H9 (cell line): ENCODE results near the gene SLC39A2. TPM values are rescaled to one million over a fixed set of nuclear protein-coding genes. Genes with fewer than 3 reads are reported as not detected.

ENCODE experiments used
- DNase-seq: peaks from one replicate; pipeline ENCODE4 v3.0.0-alpha.2; 2017
- H2AFZ ChIP-seq: one replicate; pipeline ENCODE4 v1.6.1; 2013; ENCODE audit warnings: mild to moderate bottlenecking, low read length, control low read depth, moderate library complexity
- H2AK5ac ChIP-seq: 2 replicates; pipeline ENCODE4 v1.6.1; 2013; ENCODE audit warnings: low read length, control low read depth, mixed read lengths; ENCODE audit not compliant: insufficient read length
- H2BK120ac ChIP-seq: one replicate; pipeline ENCODE4 v1.6.1; 2013; ENCODE audit warnings: low read depth, mild to moderate bottlenecking, low read length, control low read depth, inconsistent platforms; ENCODE audit not compliant: poor library complexity, severe bottlenecking
- H2BK12ac ChIP-seq: 2 replicates; pipeline ENCODE4 v1.6.1; 2013; ENCODE audit warnings: low read length, control low read depth, mixed read lengths, low read depth; ENCODE audit not compliant: insufficient read length
- H2BK15ac ChIP-seq: 2 replicates; pipeline ENCODE4 v1.6.1; 2013; ENCODE audit warnings: low read depth, low read length, control low read depth
- H2BK20ac ChIP-seq: one replicate; pipeline ENCODE4 v1.6.1; 2013; ENCODE audit warnings: low read depth, mild to moderate bottlenecking, low read length, control low read depth, inconsistent platforms; ENCODE audit not compliant: poor library complexity, severe bottlenecking
- H2BK5ac ChIP-seq: 2 replicates; pipeline ENCODE4 v1.6.1; 2013; ENCODE audit warnings: low read length, control low read depth, mixed read lengths; ENCODE audit not compliant: insufficient read length
- H3K14ac ChIP-seq: 2 replicates; pipeline ENCODE4 v1.6.1; 2013; ENCODE audit warnings: low read length, control low read depth; ENCODE audit not compliant: insufficient read depth
- H3K18ac ChIP-seq: 2 replicates; pipeline ENCODE4 v1.6.1; 2013; ENCODE audit warnings: low read depth, mild to moderate bottlenecking, mixed read lengths, low read length, control low read depth; ENCODE audit not compliant: insufficient read length
- H3K23ac ChIP-seq: 2 replicates; pipeline ENCODE4 v1.6.1; 2013; ENCODE audit warnings: low read length, control low read depth, mixed read lengths, low read depth; ENCODE audit not compliant: insufficient read length
- H3K23me2 ChIP-seq: 2 replicates; pipeline ENCODE4 v1.6.1; 2013; ENCODE audit warnings: low read depth, mild to moderate bottlenecking, mixed read lengths, low read length, control low read depth; ENCODE audit not compliant: insufficient read length, poor library complexity, severe bottlenecking
- H3K27ac ChIP-seq: 2 replicates; pipeline ENCODE4 v1.5.1; 2013; ENCODE audit warnings: low read length, control low read depth, mixed read lengths, low read depth; ENCODE audit not compliant: insufficient read length
- H3K27me3 ChIP-seq: 2 replicates; pipeline ENCODE4 v1.6.1; 2013; ENCODE audit warnings: low read length, control low read depth, inconsistent platforms; ENCODE audit not compliant: insufficient read depth
- H3K4ac ChIP-seq: 2 replicates; pipeline ENCODE4 v1.6.1; 2013; ENCODE audit warnings: low read depth, mild to moderate bottlenecking, control low read depth, inconsistent platforms, low read length, moderate library complexity
- H3K4me1 ChIP-seq: 2 replicates; pipeline ENCODE4 v1.6.1; 2013; ENCODE audit warnings: low read length, control low read depth, inconsistent platforms; ENCODE audit not compliant: insufficient read depth
- H3K4me2 ChIP-seq: 2 replicates; pipeline ENCODE4 v1.6.1; 2013; ENCODE audit warnings: low read length, control low read depth, mixed read lengths; ENCODE audit not compliant: insufficient read length, insufficient read depth
- H3K56ac ChIP-seq: 2 replicates; pipeline ENCODE4 v1.6.1; 2013; ENCODE audit warnings: low read depth, mild to moderate bottlenecking, mixed read lengths, low read length, control low read depth; ENCODE audit not compliant: insufficient read length
- H3K79me1 ChIP-seq: 2 replicates; pipeline ENCODE4 v1.6.1; 2013; ENCODE audit warnings: low read depth, mild to moderate bottlenecking, moderate library complexity, low read length, control low read depth, inconsistent platforms; ENCODE audit not compliant: insufficient read depth, poor library complexity, severe bottlenecking
- H3K79me2 ChIP-seq: 2 replicates; pipeline ENCODE4 v1.6.1; 2013; ENCODE audit warnings: low read length, control low read depth, inconsistent platforms; ENCODE audit not compliant: insufficient read depth
- H3K9ac ChIP-seq: 2 replicates; pipeline ENCODE4 v1.6.1; 2013; ENCODE audit warnings: low read length, control low read depth, mixed read lengths; ENCODE audit not compliant: insufficient read length; ENCODE audit errors: extremely low read depth
- H3K9me3 ChIP-seq: one replicate; pipeline ENCODE4 v1.6.1; 2013; ENCODE audit warnings: low read depth, low read length, inconsistent platforms; ENCODE audit not compliant: control insufficient read depth
- H3T11ph ChIP-seq: one replicate; pipeline ENCODE4 v1.6.1; 2013; ENCODE audit warnings: mild to moderate bottlenecking, low read length, control low read depth, inconsistent platforms
- H4K20me1 ChIP-seq: one replicate; pipeline ENCODE4 v1.6.1; 2013; ENCODE audit not compliant: control insufficient read depth, insufficient read length, insufficient read depth
- H4K5ac ChIP-seq: 2 replicates; pipeline ENCODE4 v1.6.1; 2013; ENCODE audit warnings: low read depth, mild to moderate bottlenecking, mixed read lengths, low read length, control low read depth; ENCODE audit not compliant: insufficient read length
- H4K8ac ChIP-seq: replicated peaks from 2 replicates; pipeline ENCODE4 v1.6.1; 2013; ENCODE audit warnings: low read length, control low read depth, mixed read lengths, low read depth; ENCODE audit not compliant: insufficient read length
- H4K91ac ChIP-seq: 2 replicates; pipeline ENCODE4 v1.6.1; 2013; ENCODE audit warnings: low read depth, mild to moderate bottlenecking, moderate library complexity, mixed read lengths, low read length, control low read depth; ENCODE audit not compliant: insufficient read length
- H3K27ac Mint-ChIP-seq, 3 experiments: 2 replicates in 2 of 3; 3 replicates in 1 of 3; pipeline ENCODE4 v1.8.0; 2020 to 2021; ENCODE audit warnings: mixed read lengths in 3 of 3, mild to moderate bottlenecking in 1 of 3, moderate library complexity in 1 of 3
- H3K27me3 Mint-ChIP-seq: 2 replicates; pipeline ENCODE4 v1.8.0; 2021; ENCODE audit warnings: low read depth, mild to moderate bottlenecking, moderate library complexity, mixed read lengths
- H3K36me3 Mint-ChIP-seq, 3 experiments: 2 replicates in 2 of 3; 3 replicates in 1 of 3; pipeline ENCODE4 v1.8.0; 2020 to 2021; ENCODE audit warnings: low read depth in 3 of 3, mixed read lengths in 3 of 3; ENCODE audit not compliant: insufficient read depth in 1 of 3
- H3K4me1 Mint-ChIP-seq, 2 experiments: 2 replicates each; pipeline ENCODE4 v1.8.0; 2020; ENCODE audit warnings: mixed read lengths in 2 of 2
- H3K4me3 Mint-ChIP-seq, 2 experiments: 2 replicates in 1 of 2; 3 replicates in 1 of 2; pipeline ENCODE4 v1.8.0; 2020 to 2021; ENCODE audit warnings: mild to moderate bottlenecking in 2 of 2, mixed read lengths in 2 of 2, moderate library complexity in 1 of 2
- H3K9me3 Mint-ChIP-seq, 2 experiments: 2 replicates in 1 of 2; 3 replicates in 1 of 2; pipeline ENCODE4 v1.8.0; 2020; ENCODE audit warnings: mild to moderate bottlenecking in 2 of 2, mixed read lengths in 2 of 2, moderate library complexity in 1 of 2
- WGBS: extraction: QIAGEN DNeasy Blood & Tissue Kit; methylation state at CpG from one replicate; pipeline ENCODE4 v1.1.7; 2013; ENCODE audit warnings: missing lambda C conversion rate, low lambda C conversion rate, mixed read lengths; ENCODE audit not compliant: insufficient read length; ENCODE audit errors: extremely low coverage; 5-methylcytosine and 5-hydroxymethylcytosine counted together
- total RNA-seq: library from RNA; stranded (reverse); gene quantifications from 2 replicates; pipeline ENCODE4 v1.2.1, GENCODE V29; 2021
- TF ChIP-seq, protein P1 (sequence below): fragments of 200-600 bp; sonication (generic); conservative IDR thresholded peaks from 3 replicates; pipeline ENCODE4 v1.8.0; 2021; ENCODE audit warnings: antibody characterized with exemption, mild to moderate bottlenecking

Gene SLC39A2
- total RNA-seq, 1 experiment from 2014 or later = not detected

- Histone ChIP-seq H3K18ac (no peak overlapping the region), H3K9me3 (no peaks in the 10 kb centered on the region), H4K20me1 (no peaks in the 10 kb centered on the region), H4K8ac (no peak overlapping the region), H4K5ac (no peak overlapping the region), H3K23me2 (no peaks in the 10 kb centered on the region), H3K9ac (no peak overlapping the region), H3K27me3 (no peaks in the 10 kb centered on the region), H3K4me2 (no peak overlapping the region), H2BK12ac (no peak overlapping the region), H3K4ac (no peak overlapping the region), H2BK15ac (no peak overlapping the region), H2BK120ac (no peak overlapping the region), H3K27ac (no peak overlapping the region), H3K79me1 (no peaks in the 10 kb centered on the region), H4K91ac (no peak overlapping the region), H3K79me2 (no peaks in the 10 kb centered on the region), H2BK20ac (no peak overlapping the region), H2BK5ac (no peak overlapping the region), H2AK5ac (no peak overlapping the region), H2AFZ (no peak overlapping the region), H3T11ph (no peak overlapping the region), H3K23ac (no peak overlapping the region), H3K56ac (no peak overlapping the region), H3K14ac (no peak overlapping the region), H3K4me1 (peaks cover 5% of the 10 kb centered on the region)
- peak; percentile 77 for DNase-seq
- peaks cover 24 to 26% of the 10 kb centered on the region in 2 experiments for H3K4me1 Mint-ChIP-seq
- WGBS = no CpG with 5 or more reads among the region's 10 CpGs
- TF ChIP-seq, protein P1, sequence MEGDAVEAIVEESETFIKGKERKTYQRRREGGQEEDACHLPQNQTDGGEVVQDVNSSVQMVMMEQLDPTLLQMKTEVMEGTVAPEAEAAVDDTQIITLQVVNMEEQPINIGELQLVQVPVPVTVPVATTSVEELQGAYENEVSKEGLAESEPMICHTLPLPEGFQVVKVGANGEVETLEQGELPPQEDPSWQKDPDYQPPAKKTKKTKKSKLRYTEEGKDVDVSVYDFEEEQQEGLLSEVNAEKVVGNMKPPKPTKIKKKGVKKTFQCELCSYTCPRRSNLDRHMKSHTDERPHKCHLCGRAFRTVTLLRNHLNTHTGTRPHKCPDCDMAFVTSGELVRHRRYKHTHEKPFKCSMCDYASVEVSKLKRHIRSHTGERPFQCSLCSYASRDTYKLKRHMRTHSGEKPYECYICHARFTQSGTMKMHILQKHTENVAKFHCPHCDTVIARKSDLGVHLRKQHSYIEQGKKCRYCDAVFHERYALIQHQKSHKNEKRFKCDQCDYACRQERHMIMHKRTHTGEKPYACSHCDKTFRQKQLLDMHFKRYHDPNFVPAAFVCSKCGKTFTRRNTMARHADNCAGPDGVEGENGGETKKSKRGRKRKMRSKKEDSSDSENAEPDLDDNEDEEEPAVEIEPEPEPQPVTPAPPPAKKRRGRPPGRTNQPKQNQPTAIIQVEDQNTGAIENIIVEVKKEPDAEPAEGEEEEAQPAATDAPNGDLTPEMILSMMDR = no peak
- H3K36me3 Mint-ChIP-seq = no peaks in the 10 kb centered on the region
- H3K4me3 Mint-ChIP-seq = no peak overlapping the region; a peak in 1 of 5 replicates
- no peaks in the 10 kb centered on the region for H3K9me3 Mint-ChIP-seq
- H3K27ac Mint-ChIP-seq = no peak overlapping the region; a peak in 1 of 7 replicates
- peaks cover 33% of the 10 kb centered on the region for H3K27me3 Mint-ChIP-seq
Measured at GRCh38 chr14:21038441-21039422, 39.6 kb downstream of the SLC39A2 start.
